Activated T-cell treated with anti-CD3 and anti-CD28 coated beads, Interleukin-2, amount 50 U/mL, for 4 hours (primary cell): Measurements from ENCODE around the gene CDC42EP1. TPM values are rescaled to one million over a fixed set of nuclear protein-coding genes. Genes with fewer than 3 reads are reported as not detected.

Source experiments
- ATAC-seq, 2 donors: fragments of 200-7000 bp; cut with Tn5 transposase; one replicate each; pipeline ENCODE4 v1.10.0; 2021
- DNase-seq: peaks from one replicate; pipeline ENCODE4 v3.0.0-alpha.2; 2020
- H3K27me3 Mint-ChIP-seq: one replicate; pipeline ENCODE4 v1.8.0; 2021; ENCODE audit warnings: low read depth, mixed read lengths
- H3K36me3 Mint-ChIP-seq: one replicate; pipeline ENCODE4 v1.8.0; 2022; ENCODE audit warnings: mixed read lengths; ENCODE audit not compliant: insufficient read depth
- H3K4me1 Mint-ChIP-seq: one replicate; pipeline ENCODE4 v1.8.0; 2021; ENCODE audit warnings: low read depth, mixed read lengths
- H3K4me3 Mint-ChIP-seq: one replicate; pipeline ENCODE4 v1.8.0; 2021; ENCODE audit warnings: mild to moderate bottlenecking, moderate library complexity, mixed read lengths
- H3K9me3 Mint-ChIP-seq: one replicate; pipeline ENCODE4 v1.8.0; 2021; ENCODE audit warnings: mixed read lengths
- total RNA-seq, 3 donors: library from RNA; stranded (reverse); gene quantifications; one replicate each; pipeline ENCODE4 v1.2.1, GENCODE V29; 2021

The CDC42EP1 gene
- total RNA-seq, 3 donors from 2014 or later: 0.13 to 0.42 (median 0.35) TPM

DNA sequence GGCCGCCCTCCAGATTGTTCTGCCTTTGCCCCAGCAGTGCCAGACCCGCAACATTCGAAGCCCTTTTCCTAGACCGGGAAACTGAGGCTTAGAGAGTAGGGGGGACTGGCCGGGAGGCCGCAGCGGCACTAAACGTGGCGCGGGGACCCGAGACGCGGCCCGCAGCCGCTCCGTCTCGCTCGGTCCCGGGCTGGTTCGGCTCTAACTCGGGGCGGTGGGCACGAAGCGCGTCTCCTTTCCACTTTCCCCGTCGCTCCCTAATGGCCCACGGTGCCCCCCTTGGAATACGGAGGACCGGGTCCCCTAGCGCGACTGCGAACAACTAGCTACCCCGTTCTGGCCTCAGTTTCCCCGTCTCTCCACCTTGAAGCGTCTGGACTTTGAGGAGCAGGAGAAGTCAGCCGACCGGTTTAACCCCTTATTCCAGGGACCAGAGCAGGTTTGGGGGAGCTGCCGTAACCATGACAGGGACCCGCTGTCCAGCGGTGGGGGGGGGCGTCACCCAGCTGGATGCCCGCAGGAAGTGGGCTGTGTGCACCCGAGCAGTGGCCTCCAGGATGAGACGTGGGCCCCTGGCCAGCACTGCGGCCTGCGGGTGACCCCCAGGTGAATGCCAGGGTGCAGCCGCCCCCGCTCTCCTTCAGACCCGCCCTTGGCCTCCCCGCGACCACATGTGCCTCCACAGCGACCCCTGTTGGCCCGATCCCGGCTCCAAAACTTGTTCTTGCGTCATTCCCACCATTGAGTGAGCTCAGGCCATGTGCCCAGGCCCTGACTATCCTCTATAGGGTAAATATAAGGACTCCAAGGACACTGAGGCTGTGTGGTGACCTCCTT is 1.1 kb downstream of the CDC42EP1 start:
- Mint-ChIP-seq H3K9me3 (no peaks in the 10 kb centered on the region), H3K4me3 (peak overlapping the region; percentile 60), H3K27me3 (peaks cover 49% of the 10 kb centered on the region), H3K36me3 (no peaks in the 10 kb centered on the region), H3K4me1 (peaks cover 20% of the 10 kb centered on the region)
- DNase-seq (peak; percentile 81), ATAC-seq (peak; percentile 64)

DNA sequence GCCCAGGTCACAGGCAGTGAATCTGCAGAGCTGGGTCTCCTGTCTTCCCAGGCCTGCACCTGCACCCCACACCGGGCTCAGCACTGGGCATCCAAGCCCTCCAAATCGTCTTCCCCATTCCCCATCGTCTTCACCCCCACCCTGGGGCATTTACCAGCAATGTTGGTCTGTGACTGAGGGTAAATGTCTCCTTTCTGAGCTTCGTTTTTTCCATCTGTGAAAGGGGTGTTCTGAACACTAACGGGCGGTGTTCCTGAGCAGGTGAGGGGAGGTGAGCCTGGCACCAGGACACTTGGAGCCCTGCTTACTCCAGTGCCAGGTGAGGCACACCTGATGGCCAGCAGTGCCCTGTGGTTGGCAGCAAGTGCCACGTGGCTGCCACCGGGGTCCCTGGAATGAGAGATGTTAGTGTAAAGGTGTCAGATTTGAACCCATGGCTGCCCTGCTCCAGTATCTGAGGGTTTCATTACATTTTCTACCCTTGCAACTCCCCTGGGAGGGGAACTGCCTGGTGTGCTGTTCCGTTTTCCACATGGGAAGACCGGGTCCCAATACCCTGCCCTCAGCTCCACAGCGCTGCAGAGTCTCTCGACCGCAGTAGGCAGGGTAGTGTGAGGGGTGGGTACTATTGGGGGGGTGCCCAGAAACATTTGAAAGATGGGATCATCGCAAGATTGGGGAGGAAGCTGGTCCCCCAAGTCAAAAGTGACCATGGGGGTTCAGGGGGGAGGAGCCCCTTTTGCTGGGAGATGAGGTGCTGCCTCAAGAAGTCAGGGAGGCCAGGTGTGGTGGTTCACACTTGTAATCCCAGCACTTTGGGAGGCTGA is 2.0 kb downstream of the CDC42EP1 start:
- ATAC-seq: no peak

DNA sequence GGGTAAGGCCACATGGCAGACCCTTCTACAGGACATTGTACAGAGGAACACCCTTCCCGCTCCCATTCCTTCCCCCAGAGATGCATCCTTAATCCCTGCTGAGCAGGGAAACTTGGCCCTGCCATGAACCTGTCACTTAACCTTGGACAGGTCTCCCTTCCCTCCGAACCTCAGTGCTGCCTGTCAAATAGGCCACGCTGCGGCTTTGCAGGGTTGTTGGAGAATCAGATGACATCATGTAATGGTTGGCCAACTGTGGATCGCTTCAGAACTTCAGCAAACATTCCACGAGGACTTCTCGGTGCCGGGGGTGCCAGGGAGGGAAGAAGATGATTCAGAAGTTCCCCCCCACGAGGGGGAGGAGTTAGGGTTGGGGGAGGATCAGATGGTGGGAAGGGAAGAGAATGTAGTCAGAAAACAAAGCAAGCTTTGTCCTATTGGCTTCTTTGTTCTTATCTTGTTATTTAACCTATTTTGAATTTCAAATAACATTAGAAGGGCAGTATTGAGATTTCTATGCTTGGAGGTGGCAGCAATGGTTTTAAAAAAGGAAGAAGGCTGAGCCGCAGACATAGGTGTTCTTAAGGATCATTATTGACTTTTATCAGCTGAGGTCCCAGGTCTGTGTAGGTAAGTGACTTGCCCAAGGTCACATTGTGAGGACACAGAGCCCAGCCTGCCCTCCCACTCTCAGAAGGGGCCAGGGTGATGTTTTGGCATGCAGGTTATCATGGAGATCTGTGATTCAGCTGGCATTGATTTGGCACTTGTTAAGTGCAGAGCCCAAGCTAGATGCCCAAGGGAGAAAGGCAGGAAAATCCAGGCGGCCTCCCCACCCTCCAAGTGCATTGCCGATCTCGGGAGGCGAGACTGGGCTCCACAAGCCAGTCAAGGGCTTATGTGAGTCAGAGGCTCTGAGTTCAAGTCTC is 3.1 kb downstream of the CDC42EP1 start:
- H3K4me1 Mint-ChIP-seq: peaks cover 30% of the 10 kb centered on the region
- H3K9me3 Mint-ChIP-seq: no peaks in the 10 kb centered on the region
- no peak overlapping the region for H3K4me3 Mint-ChIP-seq
- DNase-seq (no peak), ATAC-seq (no peak)
- H3K36me3 Mint-ChIP-seq: no peaks in the 10 kb centered on the region
- peaks cover 37% of the 10 kb centered on the region for H3K27me3 Mint-ChIP-seq

More for the DNA sequence above, 2.0 kb downstream of the CDC42EP1 start:
- no peaks in the 10 kb centered on the region for H3K36me3 Mint-ChIP-seq
- H3K27me3 Mint-ChIP-seq: peaks cover 45% of the 10 kb centered on the region
- H3K4me3 Mint-ChIP-seq: peak overlapping the region; percentile 60
- no peak for DNase-seq
- no peaks in the 10 kb centered on the region for H3K9me3 Mint-ChIP-seq
- H3K4me1 Mint-ChIP-seq: peaks cover 28% of the 10 kb centered on the region

DNA sequence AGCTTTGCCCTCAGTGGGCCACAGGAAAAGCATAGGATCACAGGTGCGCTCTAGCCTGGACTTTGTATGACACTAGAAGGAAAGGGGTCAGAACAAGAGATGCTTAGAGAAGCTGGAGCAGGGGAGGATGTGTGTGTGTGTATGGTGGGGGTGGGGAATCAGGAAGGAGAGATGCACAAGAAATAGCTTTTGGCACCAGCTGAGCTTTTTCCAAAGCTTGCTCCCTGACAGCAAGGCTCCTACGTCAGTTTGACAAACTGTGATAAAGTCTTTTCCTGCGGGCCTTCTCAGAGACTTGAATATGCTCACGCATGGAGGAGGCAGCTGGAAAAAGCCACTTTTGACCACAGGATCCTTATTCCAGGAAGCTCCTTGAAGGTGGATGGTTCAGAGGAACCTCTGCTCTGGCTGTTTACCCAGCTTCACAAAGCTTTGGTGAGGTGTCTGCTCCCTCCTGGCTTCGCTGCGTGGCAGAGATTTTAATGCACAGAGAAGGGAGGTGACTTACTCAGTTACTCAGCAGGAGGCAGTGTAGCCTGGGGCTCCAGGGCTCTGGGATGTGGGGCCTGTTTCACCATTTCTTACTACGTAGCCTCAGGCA is 3.9 kb downstream of the CDC42EP1 start:
- H3K9me3 Mint-ChIP-seq: no peaks in the 10 kb centered on the region
- peaks cover 33% of the 10 kb centered on the region for H3K27me3 Mint-ChIP-seq
- H3K4me1 Mint-ChIP-seq: peaks cover 30% of the 10 kb centered on the region
- ATAC-seq (no peak), DNase-seq (no peak)
- no peak overlapping the region for H3K4me3 Mint-ChIP-seq
- no peaks in the 10 kb centered on the region for H3K36me3 Mint-ChIP-seq

DNA sequence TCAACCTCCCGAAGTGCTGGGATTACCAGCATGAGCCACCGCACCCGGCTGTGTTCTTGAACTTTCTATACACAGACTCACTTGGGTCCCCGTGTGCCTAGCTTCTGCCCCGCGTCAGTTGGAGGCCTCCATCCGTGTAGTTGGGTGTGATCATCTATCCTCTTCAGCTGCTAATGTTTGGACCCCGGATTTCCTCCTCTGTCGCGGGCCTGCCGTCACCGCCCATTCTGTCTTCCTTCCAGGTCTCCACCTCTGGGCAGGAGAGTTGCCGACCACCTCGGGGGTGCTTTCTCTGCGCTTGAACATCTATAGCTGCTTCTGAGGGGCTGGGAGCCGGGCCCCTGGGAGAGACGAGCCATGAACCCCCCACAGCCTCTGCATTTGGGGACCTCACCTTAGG is 5.5 kb downstream of the CDC42EP1 start:
- H3K9me3 Mint-ChIP-seq: no peaks in the 10 kb centered on the region
- DNase-seq: no peak
- no peak for ATAC-seq
- H3K36me3 Mint-ChIP-seq: no peaks in the 10 kb centered on the region
- H3K4me3 Mint-ChIP-seq: no peak overlapping the region
- H3K4me1 Mint-ChIP-seq: peaks cover 30% of the 10 kb centered on the region
- H3K27me3 Mint-ChIP-seq: peaks cover 27% of the 10 kb centered on the region

DNA sequence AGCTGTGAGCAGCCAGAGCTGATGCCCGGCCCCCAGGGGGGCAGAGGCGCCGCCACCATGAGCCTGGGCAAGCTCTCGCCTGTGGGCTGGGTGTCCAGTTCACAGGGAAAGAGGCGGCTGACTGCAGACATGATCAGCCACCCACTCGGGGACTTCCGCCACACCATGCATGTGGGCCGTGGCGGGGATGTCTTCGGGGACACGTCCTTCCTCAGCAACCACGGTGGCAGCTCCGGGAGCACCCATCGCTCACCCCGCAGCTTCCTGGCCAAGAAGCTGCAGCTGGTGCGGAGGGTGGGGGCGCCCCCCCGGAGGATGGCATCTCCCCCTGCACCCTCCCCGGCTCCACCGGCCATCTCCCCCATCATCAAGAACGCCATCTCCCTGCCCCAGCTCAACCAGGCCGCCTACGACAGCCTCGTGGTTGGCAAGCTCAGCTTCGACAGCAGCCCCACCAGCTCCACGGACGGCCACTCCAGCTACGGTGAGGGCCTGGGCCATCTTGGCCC is 6.1 kb downstream of the CDC42EP1 start:
- peaks cover 23% of the 10 kb centered on the region for H3K27me3 Mint-ChIP-seq
- no peak overlapping the region for H3K4me3 Mint-ChIP-seq
- ATAC-seq (peak; percentile 14 to 16), DNase-seq (peak; percentile 29)
- no peaks in the 10 kb centered on the region for H3K36me3 Mint-ChIP-seq
- H3K9me3 Mint-ChIP-seq: no peaks in the 10 kb centered on the region
- peaks cover 27% of the 10 kb centered on the region for H3K4me1 Mint-ChIP-seq

DNA sequence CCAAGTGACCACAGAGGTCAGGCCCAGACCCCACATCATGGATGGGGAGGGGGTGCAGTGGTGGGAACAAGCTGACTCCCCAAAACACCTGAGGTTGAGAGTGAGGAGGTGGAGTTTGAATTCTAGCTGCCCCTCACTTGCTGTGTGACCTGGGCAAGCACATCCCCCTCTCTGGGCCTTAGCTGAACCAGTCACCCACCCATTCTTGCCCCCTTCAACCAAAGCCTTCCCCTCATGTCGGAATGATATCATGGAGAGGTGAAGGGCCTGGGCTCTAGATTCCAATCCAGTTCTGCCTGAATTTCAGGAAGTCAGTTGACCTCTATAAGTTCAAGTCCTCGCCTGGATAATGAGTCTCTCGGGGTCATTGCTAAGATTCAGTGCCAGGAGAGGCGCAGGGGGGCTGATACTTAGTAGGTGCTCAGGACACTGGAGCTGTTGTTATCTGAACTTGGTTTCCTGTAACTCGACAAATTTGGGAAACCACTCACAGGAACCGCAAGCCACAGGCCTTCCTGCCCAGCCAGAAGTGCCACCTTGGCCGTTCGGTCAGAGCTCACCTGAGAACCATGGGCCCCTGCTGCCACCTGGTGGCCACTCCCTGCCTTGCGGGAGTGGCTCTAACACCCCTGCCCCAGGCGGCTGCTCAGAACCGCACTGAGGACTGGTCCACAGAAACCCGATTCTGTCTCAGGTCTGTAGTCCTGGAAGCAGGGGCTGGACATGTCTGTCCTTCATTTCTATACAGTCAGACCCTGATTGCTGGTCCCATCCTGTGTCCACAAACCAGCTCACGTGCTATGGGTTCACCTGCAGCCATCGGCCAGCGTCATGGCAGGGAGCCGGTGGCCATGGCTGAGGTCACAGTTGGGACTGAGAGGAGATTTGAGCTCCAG is 6.9 kb downstream of the CDC42EP1 start:
- Mint-ChIP-seq H3K27me3 (peaks cover 21% of the 10 kb centered on the region), H3K9me3 (no peaks in the 10 kb centered on the region), H3K36me3 (no peaks in the 10 kb centered on the region), H3K4me1 (peaks cover 20% of the 10 kb centered on the region), H3K4me3 (peak overlapping the region; percentile 21)
- peak; percentile 90 for DNase-seq
- peak; percentile 90 for ATAC-seq

DNA sequence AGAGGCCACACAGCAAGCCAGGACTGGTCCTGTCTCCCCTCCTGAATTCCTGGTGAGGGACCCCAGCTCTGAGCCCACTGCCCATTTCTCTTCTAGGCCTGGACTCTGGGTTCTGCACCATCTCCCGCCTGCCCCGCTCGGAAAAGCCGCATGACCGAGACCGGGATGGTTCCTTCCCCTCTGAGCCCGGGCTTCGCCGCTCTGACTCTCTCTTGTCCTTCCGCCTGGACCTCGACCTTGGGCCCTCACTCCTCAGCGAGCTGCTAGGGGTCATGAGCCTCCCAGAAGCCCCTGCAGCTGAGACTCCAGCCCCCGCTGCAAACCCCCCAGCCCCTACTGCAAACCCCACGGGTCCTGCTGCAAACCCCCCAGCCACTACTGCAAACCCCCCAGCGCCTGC is 7.7 kb downstream of the CDC42EP1 start:
- no peaks in the 10 kb centered on the region for H3K9me3 Mint-ChIP-seq
- H3K36me3 Mint-ChIP-seq: no peaks in the 10 kb centered on the region
- ATAC-seq: no peak
- peaks cover 18% of the 10 kb centered on the region for H3K4me1 Mint-ChIP-seq
- DNase-seq: no peak
- H3K4me3 Mint-ChIP-seq: no peak overlapping the region
- peaks cover 14% of the 10 kb centered on the region for H3K27me3 Mint-ChIP-seq

DNA sequence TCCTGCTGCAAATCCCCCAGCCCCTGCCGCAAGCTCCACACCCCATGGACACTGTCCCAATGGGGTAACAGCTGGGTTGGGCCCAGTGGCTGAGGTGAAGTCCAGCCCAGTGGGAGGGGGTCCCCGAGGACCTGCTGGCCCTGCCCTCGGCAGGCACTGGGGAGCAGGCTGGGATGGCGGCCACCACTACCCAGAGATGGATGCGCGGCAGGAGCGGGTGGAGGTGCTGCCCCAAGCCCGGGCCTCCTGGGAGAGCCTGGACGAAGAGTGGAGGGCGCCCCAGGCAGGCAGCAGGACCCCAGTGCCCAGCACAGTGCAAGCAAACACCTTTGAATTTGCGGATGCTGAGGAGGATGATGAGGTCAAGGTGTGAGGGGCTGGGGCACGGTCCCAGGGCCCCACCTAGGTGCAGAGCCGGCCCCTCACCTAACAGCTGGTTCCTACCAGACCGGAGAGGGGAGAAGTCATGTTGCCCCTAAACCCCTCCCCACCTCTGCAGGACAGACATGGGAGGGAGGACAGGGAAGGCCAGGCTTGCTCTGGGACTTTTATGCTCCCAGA is 8.2 kb downstream of the CDC42EP1 start:
- Mint-ChIP-seq H3K27me3 (peaks cover 9% of the 10 kb centered on the region), H3K4me3 (no peak overlapping the region), H3K4me1 (peaks cover 17% of the 10 kb centered on the region), H3K36me3 (no peaks in the 10 kb centered on the region), H3K9me3 (no peaks in the 10 kb centered on the region)
- no peak for ATAC-seq
- no peak for DNase-seq

DNA sequence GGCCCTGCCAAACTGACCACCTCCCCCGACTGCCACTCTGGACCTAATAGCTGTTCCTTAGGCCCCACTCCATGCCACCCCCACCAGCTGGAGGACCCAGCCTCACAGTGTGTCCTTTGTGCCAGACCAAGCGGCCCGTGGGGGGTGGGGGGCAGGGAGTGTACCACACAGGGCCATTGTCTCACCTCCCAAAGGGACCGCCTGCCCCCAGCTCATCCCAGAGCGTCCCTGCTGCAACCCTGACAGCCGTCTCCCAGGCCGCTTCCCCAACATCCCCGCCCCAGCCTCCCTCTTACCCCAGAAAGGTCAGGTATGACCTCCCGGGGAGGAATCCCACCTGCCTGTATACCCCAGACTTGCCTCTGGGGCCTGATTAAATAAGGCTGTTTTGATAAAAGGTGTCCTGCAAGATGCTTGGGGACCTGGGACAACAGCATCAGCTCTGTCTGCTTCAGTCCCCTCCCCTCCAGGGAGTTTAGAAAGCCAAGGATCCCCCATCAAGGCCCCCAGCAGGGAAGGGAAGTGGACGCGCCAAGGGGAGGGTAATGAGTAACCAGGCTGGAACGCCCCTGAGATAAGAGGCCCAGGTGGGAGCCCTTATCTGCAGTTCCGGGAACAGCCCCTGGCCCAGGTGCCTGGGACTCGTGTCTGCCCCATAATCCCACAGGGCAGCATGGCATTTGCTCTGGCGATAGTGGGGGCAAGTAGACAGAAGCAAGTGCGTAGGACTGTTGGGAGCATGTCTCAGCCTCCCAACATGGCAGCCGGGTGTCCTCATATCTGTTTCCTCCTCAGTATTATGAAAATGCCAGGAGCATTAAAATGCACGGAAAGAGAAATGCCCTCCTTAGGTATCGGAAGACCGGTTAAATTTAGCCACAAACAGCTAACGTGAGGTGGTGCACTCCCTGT is 9.0 kb downstream of the CDC42EP1 start:
- Mint-ChIP-seq H3K36me3 (no peaks in the 10 kb centered on the region), H3K9me3 (no peaks in the 10 kb centered on the region), H3K27me3 (peaks cover 4% of the 10 kb centered on the region), H3K4me1 (peaks cover 17% of the 10 kb centered on the region), H3K4me3 (no peak overlapping the region)
- DNase-seq (no peak), ATAC-seq (no peak)

DNA sequence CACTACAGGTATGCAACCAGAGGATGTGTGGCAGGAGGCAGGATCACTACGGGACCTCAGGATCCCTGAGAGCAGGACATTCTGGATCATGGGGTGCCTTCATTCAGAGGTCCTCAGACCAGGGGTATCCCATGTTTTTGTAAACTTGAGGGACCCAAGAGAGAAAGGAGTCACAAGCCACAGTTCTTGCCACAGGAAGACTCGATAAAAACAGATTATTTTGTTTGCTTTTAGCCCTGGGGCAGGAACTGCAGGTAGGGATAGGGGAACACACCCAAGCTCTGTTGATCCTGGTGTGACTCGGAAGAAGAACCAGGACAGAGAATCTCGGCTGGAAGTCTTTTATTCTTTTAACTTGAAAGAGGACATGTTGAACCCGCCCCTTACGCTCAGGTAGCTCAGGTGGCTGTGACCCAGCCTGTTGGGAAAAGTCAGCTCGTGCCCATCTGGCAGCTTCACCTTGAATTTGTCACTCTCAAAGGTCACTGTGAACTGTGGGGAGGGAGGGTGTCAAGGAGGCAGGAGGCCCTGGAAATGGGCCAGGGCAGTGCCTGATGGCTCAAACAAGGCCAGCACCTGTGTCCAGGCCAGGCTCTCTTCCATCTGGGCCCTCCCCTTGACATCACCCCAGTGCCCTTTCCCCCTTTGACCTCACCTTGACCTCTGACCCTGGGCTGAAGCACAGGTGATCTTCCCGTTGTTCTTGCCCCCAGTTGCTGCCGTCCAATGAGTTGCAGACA is 9.8 kb downstream of the CDC42EP1 start:
- ATAC-seq: no peak
- peaks cover 17% of the 10 kb centered on the region for H3K4me1 Mint-ChIP-seq
- no peak for DNase-seq
- H3K4me3 Mint-ChIP-seq: no peak overlapping the region
- no peaks in the 10 kb centered on the region for H3K36me3 Mint-ChIP-seq
- H3K27me3 Mint-ChIP-seq: peaks cover 7% of the 10 kb centered on the region
- H3K9me3 Mint-ChIP-seq: no peaks in the 10 kb centered on the region
